Measurements from ENCODE around the gene CSF2. TPM values are rescaled to one million over a fixed set of nuclear protein-coding genes. Genes with fewer than 3 reads are reported as not detected.

CSF2 gene
- polyA plus RNA-seq, 1 donor (not counting 4 experiments of a cell fraction or from before 2014, with no cell fraction given): 7.2 TPM

DNA sequence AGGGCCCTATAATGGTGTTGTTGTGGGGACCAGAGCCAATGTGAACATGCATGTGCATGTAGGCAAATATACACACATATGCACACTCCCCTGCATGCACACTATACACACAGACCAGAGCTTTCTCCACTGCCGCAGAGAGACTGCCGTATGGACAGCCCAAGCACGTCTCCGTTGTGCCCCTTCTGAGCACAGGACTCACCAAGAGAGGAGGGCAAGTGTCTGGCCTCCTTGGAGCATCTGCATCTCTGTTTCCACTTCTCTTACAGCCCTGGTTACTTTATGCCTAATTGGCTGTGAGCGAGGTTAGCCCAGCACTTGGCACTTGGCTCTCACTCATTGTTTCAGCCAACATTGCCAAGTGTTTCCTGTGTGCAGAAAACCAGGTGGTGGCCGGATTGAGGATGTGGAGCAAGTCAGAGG lies 30.4 kb downstream of the CSF2 start:
- DNase-seq (ENCODE audit: low read depth, low spot score): no peak
- TF ChIP-seq, protein P1, sequence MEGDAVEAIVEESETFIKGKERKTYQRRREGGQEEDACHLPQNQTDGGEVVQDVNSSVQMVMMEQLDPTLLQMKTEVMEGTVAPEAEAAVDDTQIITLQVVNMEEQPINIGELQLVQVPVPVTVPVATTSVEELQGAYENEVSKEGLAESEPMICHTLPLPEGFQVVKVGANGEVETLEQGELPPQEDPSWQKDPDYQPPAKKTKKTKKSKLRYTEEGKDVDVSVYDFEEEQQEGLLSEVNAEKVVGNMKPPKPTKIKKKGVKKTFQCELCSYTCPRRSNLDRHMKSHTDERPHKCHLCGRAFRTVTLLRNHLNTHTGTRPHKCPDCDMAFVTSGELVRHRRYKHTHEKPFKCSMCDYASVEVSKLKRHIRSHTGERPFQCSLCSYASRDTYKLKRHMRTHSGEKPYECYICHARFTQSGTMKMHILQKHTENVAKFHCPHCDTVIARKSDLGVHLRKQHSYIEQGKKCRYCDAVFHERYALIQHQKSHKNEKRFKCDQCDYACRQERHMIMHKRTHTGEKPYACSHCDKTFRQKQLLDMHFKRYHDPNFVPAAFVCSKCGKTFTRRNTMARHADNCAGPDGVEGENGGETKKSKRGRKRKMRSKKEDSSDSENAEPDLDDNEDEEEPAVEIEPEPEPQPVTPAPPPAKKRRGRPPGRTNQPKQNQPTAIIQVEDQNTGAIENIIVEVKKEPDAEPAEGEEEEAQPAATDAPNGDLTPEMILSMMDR (optimal IDR thresholded peaks at IDR 0.05 in 1 of 3, IDR thresholded peaks at IDR 0.05 in 1 of 3, conservative IDR thresholded peaks at IDR 0.05 in 1 of 3; ENCODE audit: extremely low read depth in 1 of 3, insufficient read depth in 2 of 3, low read length in 3 of 3): no peak
- TF ChIP-seq EZH2 (IDR thresholded peaks at IDR 0.05; ENCODE audit: low read length): no peak
- Histone ChIP-seq H3K79me2 (ENCODE audit: control insufficient read depth, insufficient read depth, low read length) (no peaks in the 10 kb centered on the region), H3K4me2 (ENCODE audit: control insufficient read depth, extremely low read depth, insufficient read depth, low read depth, low read length) (peak overlapping the region; percentile 76), H2AFZ (ENCODE audit: control insufficient read depth, low read length) (no peak overlapping the region), H3K36me3 (ENCODE audit: control insufficient read depth in 2 of 2, extremely low read depth in 1 of 2, insufficient read depth in 2 of 2, low read length in 2 of 2) (no peaks in the 10 kb centered on the region), H3K4me3 (ENCODE audit: control insufficient read depth in 2 of 3, extremely low read depth in 1 of 3, insufficient read depth in 2 of 3, low read depth in 1 of 3, low read length in 3 of 3) (peak overlapping the region in 1 of 3 experiments; percentile 36), H3K9ac (ENCODE audit: control insufficient read depth, extremely low read depth, insufficient read depth, low read length) (peak overlapping the region; percentile 14), H3K9me1 (ENCODE audit: control insufficient read depth, extremely low read depth, insufficient read depth, low read length) (peaks cover 5% of the 10 kb centered on the region), H4K20me1 (ENCODE audit: control insufficient read depth, extremely low read depth, insufficient read depth, low read length) (no peaks in the 10 kb centered on the region), H3K27me3 (ENCODE audit: control insufficient read depth, extremely low read depth, insufficient read depth, low read length) (no peaks in the 10 kb centered on the region), H3K4me1 (ENCODE audit: control insufficient read depth, extremely low read depth, insufficient read depth, low read length) (peaks cover 30% of the 10 kb centered on the region), H3K9me3 (ENCODE audit: control insufficient read depth, low read depth, low read length) (no peaks in the 10 kb centered on the region), H3K27ac (ENCODE audit: control insufficient read depth, insufficient read depth, low read length) (peak overlapping the region; percentile 95)
- no peak for FAIRE-seq
- dilution Hi-C loops (cut with MboI; ENCODE audit: extremely low pct_ligation_motif_present, low sequenced_read_pairs): no loop called here

DNA sequence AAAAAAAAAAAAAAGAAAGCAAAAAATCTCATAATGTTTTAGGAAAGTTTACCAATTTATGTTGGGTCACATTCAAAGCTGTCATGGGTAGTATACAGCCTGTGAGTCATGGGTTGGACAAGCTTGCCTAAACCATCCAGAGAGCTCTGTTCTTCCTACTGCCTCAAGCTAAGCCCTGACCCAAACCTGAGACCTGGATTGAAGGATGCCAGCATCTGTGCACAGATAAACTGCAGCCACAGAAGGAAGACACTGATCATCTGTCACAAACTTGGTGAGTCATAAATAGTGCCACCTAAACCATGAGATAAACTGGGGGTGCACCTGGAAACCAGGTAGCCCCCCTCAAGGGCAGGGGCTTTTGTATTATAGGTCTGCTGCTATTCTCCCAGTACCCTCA lies 31.0 kb downstream of the CSF2 start:
- dilution Hi-C loops (cut with MboI; ENCODE audit: extremely low pct_ligation_motif_present, low sequenced_read_pairs): no loop called here
- H3K36me3 ChIP-seq (ENCODE audit: control insufficient read depth in 2 of 2, extremely low read depth in 1 of 2, insufficient read depth in 2 of 2, low read length in 2 of 2): no peaks in the 10 kb centered on the region
- peaks cover 30% of the 10 kb centered on the region for H3K4me1 ChIP-seq (ENCODE audit: control insufficient read depth, extremely low read depth, insufficient read depth, low read length)
- H3K27ac ChIP-seq (ENCODE audit: control insufficient read depth, insufficient read depth, low read length): no peak overlapping the region
- peak; percentile 44 for DNase-seq (ENCODE audit: low read depth, low spot score)
- H3K9me1 ChIP-seq (ENCODE audit: control insufficient read depth, extremely low read depth, insufficient read depth, low read length): peaks cover 5% of the 10 kb centered on the region
- no peaks in the 10 kb centered on the region for H3K27me3 ChIP-seq (ENCODE audit: control insufficient read depth, extremely low read depth, insufficient read depth, low read length)
- H3K9me3 ChIP-seq (ENCODE audit: control insufficient read depth, low read depth, low read length): no peaks in the 10 kb centered on the region
- H2AFZ ChIP-seq (ENCODE audit: control insufficient read depth, low read length): no peak overlapping the region
- H3K4me2 ChIP-seq (ENCODE audit: control insufficient read depth, extremely low read depth, insufficient read depth, low read depth, low read length): no peak overlapping the region
- H4K20me1 ChIP-seq (ENCODE audit: control insufficient read depth, extremely low read depth, insufficient read depth, low read length): no peaks in the 10 kb centered on the region
- H3K79me2 ChIP-seq (ENCODE audit: control insufficient read depth, insufficient read depth, low read length): no peaks in the 10 kb centered on the region
- no peak for FAIRE-seq
- H3K9ac ChIP-seq (ENCODE audit: control insufficient read depth, extremely low read depth, insufficient read depth, low read length): no peak overlapping the region
- TF ChIP-seq, protein P1 (optimal IDR thresholded peaks at IDR 0.05 in 1 of 3, IDR thresholded peaks at IDR 0.05 in 1 of 3, conservative IDR thresholded peaks at IDR 0.05 in 1 of 3; ENCODE audit: extremely low read depth in 1 of 3, insufficient read depth in 2 of 3, low read length in 3 of 3): no peak
- TF ChIP-seq EZH2 (IDR thresholded peaks at IDR 0.05; ENCODE audit: low read length): no peak
- no peak overlapping the region for H3K4me3 ChIP-seq (ENCODE audit: control insufficient read depth in 2 of 3, extremely low read depth in 1 of 3, insufficient read depth in 2 of 3, low read depth in 1 of 3, low read length in 3 of 3)

Measured in keratinocyte (primary cell).